Stomach (tissue), 9 donors: Measurements from ENCODE around the gene RELB. TPM values are rescaled to one million over a fixed set of nuclear protein-coding genes. Genes with fewer than 3 reads are reported as not detected.

Source experiments
- DNase-seq, 2 donors: peaks; one replicate each; pipeline versions ENCODE4 v3.0.0 to v3.0.0-alpha.2; 2013 to 2019
- H3K27ac ChIP-seq, 5 donors: fragments of 200-600 bp in 4 of 5; sonication (generic) in 4 of 5; one replicate each; pipeline ENCODE4 v1.5.1; 2013 to 2019; ENCODE audit warnings: mild to moderate bottlenecking in 1 of 5, moderate library complexity in 1 of 5
- H3K27me3 ChIP-seq, 3 donors: fragments of 200-600 bp; sonication (generic); one replicate each; pipeline ENCODE4 v1.5.1; 2017 to 2019; ENCODE audit warnings: mixed run types in 1 of 3
- H3K36me3 ChIP-seq, 4 donors: fragments of 200-600 bp; sonication (generic); 1 replicate in 3 of 4; 2 replicates in 1 of 4; pipeline ENCODE4 v1.5.1; 2016 to 2019
- H3K4me1 ChIP-seq, 4 donors: fragments of 200-600 bp; sonication (generic); one replicate each; pipeline ENCODE4 v1.5.1; 2016 to 2019
- H3K4me3 ChIP-seq, 4 donors: fragments of 200-600 bp; sonication (generic) in 3 of 4; one replicate each; pipeline ENCODE4 v1.5.1; 2016 to 2019; ENCODE audit warnings: mild to moderate bottlenecking in 1 of 4
- H3K9me3 ChIP-seq, 4 donors: fragments of 200-600 bp; sonication (generic); one replicate each; pipeline ENCODE4 v1.5.1; 2016 to 2019
- CTCF ChIP-seq, 7 experiments: fragments of 450-650 bp in 4 of 7; fragments of 200-600 bp in 3 of 7; sonication (generic) in 3 of 7; IDR thresholded peaks; one replicate each; pipeline ENCODE4 v1.5.1; 2016 to 2019; ENCODE audit warnings: antibody characterized with exemption in 7 of 7, control low read depth in 2 of 7, mild to moderate bottlenecking in 1 of 7
- EP300 ChIP-seq: sonication (generic); formaldehyde crosslinking; IDR thresholded peaks from one replicate; pipeline ENCODE4 v1.6.1; 2017; ENCODE audit warnings: antibody characterized with exemption
- POLR2A ChIP-seq, 4 donors: fragments of 450-650 bp; IDR thresholded peaks; one replicate each; pipeline ENCODE4 v1.6.1; 2016; ENCODE audit warnings: antibody characterized with exemption in 4 of 4, control low read depth in 2 of 4, mild to moderate bottlenecking in 1 of 4, moderate library complexity in 1 of 4
- POLR2AphosphoS5 ChIP-seq, 3 donors: sonication (generic); formaldehyde crosslinking; IDR thresholded peaks; one replicate each; pipeline ENCODE4 v1.6.1; 2016; ENCODE audit warnings: antibody characterized with exemption in 3 of 3
- WGBS, 5 donors: extraction: QIAGEN DNeasy Blood & Tissue Kit in 3 of 5; methylation state at CpG; one replicate each; pipeline versions ENCODE4 v1.1.5 to v1.1.7; 2013 to 2018; 5-methylcytosine and 5-hydroxymethylcytosine counted together
- intact Hi-C: fragments of 100-400 bp; cut with DNase I; formaldehyde crosslinking; loops from one replicate; pipeline ENCODE4 v1.15.1; 2023; ENCODE audit warnings: low total_unique reads
- polyA plus RNA-seq, 3 donors: library from polyadenylated mRNA; stranded (reverse); fragments of 200-250 nt; gene quantifications; one replicate each; pipeline ENCODE4 v1.2.3, GENCODE V29; 2013
- total RNA-seq, 5 donors: library from RNA; depleted of rRNA; stranded (reverse); fragments of >200 nt; gene quantifications; one replicate each; pipeline versions ENCODE4 v1.1.0 to v1.2.3, GENCODE V29; 2014 to 2016
- donor health status: healthy with polysubstance abuse.
- donor health status: Bipolar disorder and iron deficiency.
- donor health status: healthy.

The RELB gene
- total and polyA plus RNA-seq, 8 donors, result 3.2 to 33.5 (median 14.9) TPM; not detected in 1

DNA sequence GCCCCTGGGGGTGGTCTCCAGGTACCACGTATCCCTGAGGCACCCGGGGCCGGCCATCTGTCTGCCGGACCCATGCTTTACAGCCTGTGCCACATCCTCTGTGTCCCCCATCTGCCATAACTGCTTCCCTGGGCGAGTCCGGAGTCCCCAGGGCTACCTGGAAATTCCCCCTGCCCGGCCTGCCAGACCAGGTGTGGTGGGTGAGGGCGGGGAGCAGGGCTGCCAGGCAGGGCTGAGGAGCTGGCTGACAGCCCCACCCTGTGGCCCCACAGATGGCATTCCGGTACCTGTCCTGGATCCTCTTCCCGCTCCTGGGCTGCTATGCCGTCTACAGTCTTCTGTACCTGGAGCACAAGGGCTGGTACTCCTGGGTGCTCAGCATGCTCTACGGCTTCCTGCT lies 10.3 kb upstream of the RELB start:
- Histone ChIP-seq H3K27ac (no peak overlapping the region), H3K36me3 (peaks cover 66 to 83% (median 81%) of the 10 kb centered on the region in 4 donors), H3K4me1 (no peaks in the 10 kb centered on the region), H3K4me3 (no peak overlapping the region), H3K27me3 (no peaks in the 10 kb centered on the region), H3K9me3 (no peaks in the 10 kb centered on the region)
- TF ChIP-seq POLR2AphosphoS5 (IDR thresholded peaks at IDR 0.05) (no peak), EP300 (no peak), CTCF (IDR thresholded peaks at IDR 0.05) (no peak), POLR2A (IDR thresholded peaks at IDR 0.05) (no peak)
- WGBS, 5 donors, result 89 to 100% (median 90%) methylated on average over 1 to 12 of the region's 12 CpGs
- DNase-seq, result no peak
- intact Hi-C loops, result no loop called here

DNA sequence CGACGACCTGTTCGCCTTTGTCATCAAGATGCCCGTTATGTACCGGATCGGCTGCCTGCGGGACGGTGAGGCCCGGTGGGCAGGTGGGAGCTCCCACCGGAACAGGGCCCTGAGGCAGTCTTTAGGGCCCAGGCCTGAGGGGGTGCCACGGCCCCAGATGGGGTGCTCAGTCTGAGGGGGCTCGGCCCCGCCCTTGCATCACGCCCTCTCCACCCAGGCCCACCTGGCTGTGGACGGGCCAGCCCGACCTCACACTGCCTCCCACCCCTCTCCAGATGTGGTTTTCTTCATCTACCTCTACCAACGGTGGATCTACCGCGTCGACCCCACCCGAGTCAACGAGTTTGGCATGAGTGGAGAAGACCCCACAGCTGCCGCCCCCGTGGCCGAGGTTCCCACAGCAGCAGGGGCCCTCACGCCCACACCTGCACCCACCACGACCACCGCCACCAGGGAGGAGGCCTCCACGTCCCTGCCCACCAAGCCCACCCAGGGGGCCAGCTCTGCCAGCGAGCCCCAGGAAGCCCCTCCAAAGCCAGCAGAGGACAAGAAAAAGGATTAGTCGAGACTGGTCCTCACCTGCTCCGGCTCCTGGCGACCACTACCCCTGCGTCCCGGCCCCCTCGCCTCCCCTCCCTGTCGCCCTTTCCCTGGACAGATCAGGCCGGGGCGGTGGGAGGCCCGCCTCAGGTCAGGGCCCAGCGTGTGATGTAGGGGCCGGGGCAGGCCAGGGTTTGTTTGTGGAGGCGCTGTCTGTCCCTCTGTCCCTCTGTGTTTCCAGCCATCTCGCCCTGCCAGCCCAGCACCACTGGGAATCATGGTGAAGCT lies 8.7 kb upstream of the RELB start:
- TF ChIP-seq CTCF (IDR thresholded peaks at IDR 0.05), result no peak
- no peak for TF ChIP-seq EP300
- no peak for TF ChIP-seq POLR2AphosphoS5 (IDR thresholded peaks at IDR 0.05)
- TF ChIP-seq POLR2A (IDR thresholded peaks at IDR 0.05), result no peak
- intact Hi-C loops, result no loop called here
- H3K4me1 ChIP-seq, result no peaks in the 10 kb centered on the region
- no peak for DNase-seq
- H3K36me3 ChIP-seq, result peaks cover 52 to 67% (median 65%) of the 10 kb centered on the region in 4 donors
- WGBS, 5 donors, result 89 to 92% (median 89%) methylated on average over 35 to 44 of the region's 44 CpGs
- H3K27ac ChIP-seq, result no peak overlapping the region
- no peaks in the 10 kb centered on the region for H3K27me3 ChIP-seq
- H3K9me3 ChIP-seq, result no peaks in the 10 kb centered on the region
- no peak overlapping the region for H3K4me3 ChIP-seq

DNA sequence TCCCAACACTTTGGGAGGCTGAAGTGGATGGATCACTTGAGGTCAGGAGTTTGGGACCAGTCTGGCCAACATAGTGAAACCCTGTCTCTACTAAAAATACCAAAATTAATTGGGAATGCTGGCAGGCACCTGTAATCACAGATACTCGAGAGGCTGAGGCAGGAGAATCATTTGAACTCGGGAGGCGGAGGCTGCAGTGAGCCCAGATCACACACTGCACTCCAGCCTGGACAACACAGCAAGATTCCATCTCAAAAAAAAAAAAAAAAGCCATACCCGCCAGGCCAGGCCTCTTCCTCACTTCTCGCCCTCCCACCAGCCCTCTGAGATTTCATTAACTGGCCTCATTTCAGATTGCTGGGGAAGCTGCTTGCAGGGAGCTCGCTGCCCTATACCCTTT lies 7.7 kb upstream of the RELB start:
- DNase-seq, result no peak
- Histone ChIP-seq H3K27ac (no peak overlapping the region), H3K36me3 (peaks cover 45 to 57% (median 56%) of the 10 kb centered on the region in 4 donors), H3K4me1 (no peaks in the 10 kb centered on the region), H3K4me3 (no peak overlapping the region), H3K27me3 (no peaks in the 10 kb centered on the region), H3K9me3 (no peaks in the 10 kb centered on the region)
- intact Hi-C loops, result no loop called here
- TF ChIP-seq EP300, result no peak
- no peak for TF ChIP-seq POLR2AphosphoS5 (IDR thresholded peaks at IDR 0.05)
- TF ChIP-seq CTCF (IDR thresholded peaks at IDR 0.05), result no peak
- no peak for TF ChIP-seq POLR2A (IDR thresholded peaks at IDR 0.05)
- WGBS, 5 donors, result 91 to 96% (median 93%) methylated on average over 6 of the region's 6 CpGs

GRCh38 chr19:44993926-44994537 lies 7.2 kb upstream of the RELB start:
- Histone ChIP-seq H3K4me3 (no peak overlapping the region), H3K36me3 (peaks cover 40 to 52% (median 50%) of the 10 kb centered on the region in 4 donors), H3K27me3 (no peaks in the 10 kb centered on the region), H3K27ac (no peak overlapping the region), H3K9me3 (no peaks in the 10 kb centered on the region), H3K4me1 (no peaks in the 10 kb centered on the region)
- intact Hi-C loops, result no loop called here
- DNase-seq, result no peak
- TF ChIP-seq EP300, result no peak
- no peak for TF ChIP-seq POLR2A (IDR thresholded peaks at IDR 0.05)
- TF ChIP-seq CTCF (IDR thresholded peaks at IDR 0.05), result no peak
- no peak for TF ChIP-seq POLR2AphosphoS5 (IDR thresholded peaks at IDR 0.05)
- WGBS, 5 donors, result 83 to 95% (median 88%) methylated on average over 6 to 12 of the region's 12 CpGs
